GM18519 (cell line): ENCODE results near the gene IGBP1.
A peak's percentile ranks its signal among the peaks of the same experiment; 100 is the strongest.
"Not testable (repeated sequence)": the region's sequence is repeated elsewhere in the genome, so short reads cannot be mapped to it uniquely, and the experiment has no call there.

ENCODE experiments used
- ATAC-seq: cut with Tn5 transposase; IDR thresholded peaks from one replicate; pipeline ENCODE4 v1.9.1; 2021; ENCODE audit warnings: mild to moderate bottlenecking, moderate library complexity; ENCODE audit not compliant: unreplicated experiment, low FRiP score

Gene IGBP1

DNA sequence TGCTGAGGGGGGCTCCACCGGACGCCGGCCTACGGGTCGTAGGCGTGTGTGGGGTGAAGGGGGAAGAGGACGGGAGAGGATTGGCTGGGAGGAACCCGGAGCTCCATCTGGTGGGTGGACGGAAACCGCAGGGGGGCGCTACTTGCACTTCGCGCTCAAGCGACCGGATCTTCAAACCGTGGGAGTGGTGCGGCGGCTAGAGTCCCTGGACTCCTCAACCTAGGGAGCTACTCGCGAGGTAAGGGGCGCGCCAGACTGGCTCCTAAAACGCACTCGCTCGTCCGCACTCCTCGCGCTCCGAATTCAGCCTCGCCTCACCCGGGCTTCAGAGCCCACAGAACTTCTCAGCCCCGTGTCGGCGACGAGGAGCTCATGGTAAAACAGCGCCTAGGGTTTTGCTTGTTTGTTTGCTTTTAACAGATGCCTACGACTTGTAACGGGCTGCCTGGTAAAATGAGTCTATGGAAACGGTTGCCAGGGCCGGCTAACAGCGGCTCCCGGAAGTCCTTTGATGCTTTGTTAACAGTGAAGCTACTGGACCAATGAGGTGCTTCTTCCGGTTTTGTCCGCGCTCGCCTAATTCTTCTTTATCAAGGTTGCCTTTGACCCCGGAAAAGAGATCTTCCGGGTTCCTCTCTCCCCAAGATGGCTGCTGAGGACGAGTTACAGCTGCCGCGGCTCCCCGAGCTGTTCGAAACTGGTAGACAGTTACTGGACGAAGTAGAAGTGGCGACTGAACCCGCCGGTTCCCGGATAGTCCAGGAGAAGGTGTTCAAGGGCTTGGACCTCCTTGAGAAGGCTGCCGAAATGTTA, at the start of gene IGBP1:
Gene IGBP1, plus strand, starts transcription at position 145 of the 813 bp plus-strand sequence. Its CDS starts 501 bp downstream, at position 646.
- ATAC-seq: peak; percentile 80

DNA sequence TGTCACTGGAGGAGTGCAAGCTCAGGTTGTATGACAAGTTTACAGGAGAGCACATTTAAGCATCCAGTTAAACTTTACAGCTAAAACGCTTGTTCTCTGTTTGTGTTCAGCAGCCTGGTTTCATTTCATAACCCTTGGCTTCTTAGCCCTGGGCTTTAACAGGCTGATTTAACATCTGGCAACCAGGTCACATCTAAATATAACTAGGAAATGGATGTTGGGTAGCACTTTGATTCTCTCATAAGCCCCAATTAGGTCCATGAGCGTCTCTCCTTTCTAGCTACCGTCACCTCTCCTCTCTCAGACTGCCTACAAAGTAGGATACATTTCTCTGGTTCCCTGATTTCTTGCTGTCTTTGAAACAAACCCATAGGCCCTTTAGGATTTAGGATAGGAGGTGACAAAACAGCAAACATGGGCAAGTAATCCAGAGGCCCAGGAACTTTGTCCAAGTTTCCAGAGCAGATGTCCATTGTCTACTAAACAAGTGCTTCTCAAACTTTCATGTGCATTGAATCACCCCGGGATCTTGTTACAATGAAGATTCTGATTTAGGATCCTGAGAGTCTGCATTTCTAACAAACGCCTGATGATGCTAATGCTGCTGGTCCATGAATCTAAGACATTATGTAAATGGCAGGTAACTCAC, 48.5 kb upstream of the IGBP1 start:
- no peak for ATAC-seq

DNA sequence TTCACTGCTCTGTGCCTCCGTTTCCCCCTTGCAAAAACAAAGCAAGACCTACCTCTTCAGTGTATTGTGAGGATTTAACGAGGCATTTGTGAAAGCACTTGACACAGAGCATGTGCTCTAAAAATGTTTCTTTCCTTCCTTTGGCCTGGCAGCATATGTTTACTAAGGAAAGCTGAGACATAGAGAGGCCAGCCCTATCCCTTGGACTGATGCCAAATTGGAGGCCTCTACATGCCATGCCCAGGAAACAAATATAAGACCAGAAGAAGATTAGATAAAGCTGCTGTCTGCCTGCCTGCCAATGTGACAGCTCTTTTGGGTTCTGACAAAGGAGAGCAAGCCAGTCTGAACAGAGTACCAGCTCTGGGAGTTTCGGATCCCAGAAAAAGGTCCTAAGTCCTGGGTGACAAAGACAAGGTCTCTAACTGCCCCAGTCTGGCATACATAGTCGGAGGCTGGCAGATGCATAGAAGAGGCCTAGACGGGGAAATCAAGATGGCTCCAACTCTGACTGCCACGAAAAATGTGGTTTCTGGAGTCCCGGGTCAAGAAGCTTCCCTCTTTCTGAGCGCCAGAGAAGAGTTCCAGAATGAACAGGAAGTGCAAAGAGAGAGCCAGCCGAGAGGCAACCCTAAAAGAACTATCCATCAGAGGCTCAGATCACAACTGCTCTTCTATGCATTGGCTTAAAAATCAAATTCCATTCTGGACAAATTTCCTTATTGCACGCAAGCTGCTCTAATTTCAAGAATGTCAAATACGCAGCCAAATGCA, 45.2 kb upstream of the IGBP1 start:
- no peak for ATAC-seq

DNA sequence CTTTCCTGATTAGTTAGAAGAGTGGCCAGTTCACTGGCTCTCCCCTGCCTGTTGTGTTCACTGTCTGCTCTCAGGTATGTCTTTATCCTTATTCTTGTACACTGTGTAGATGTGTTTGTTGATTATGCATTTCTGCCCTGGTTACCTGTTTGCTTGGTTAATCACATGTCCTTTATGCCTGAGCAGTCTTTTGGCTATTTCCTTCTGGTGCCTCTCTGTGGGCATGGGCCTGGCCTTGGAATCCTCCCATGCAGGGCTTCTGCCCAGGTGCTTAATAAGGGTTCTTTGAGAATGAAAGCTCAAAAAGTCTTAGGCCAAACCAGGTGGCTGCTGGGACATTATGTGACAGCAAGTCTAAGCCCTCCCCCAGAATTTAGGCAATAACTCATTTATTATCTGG, 44.5 kb upstream of the IGBP1 start:
- ATAC-seq: no peak

DNA sequence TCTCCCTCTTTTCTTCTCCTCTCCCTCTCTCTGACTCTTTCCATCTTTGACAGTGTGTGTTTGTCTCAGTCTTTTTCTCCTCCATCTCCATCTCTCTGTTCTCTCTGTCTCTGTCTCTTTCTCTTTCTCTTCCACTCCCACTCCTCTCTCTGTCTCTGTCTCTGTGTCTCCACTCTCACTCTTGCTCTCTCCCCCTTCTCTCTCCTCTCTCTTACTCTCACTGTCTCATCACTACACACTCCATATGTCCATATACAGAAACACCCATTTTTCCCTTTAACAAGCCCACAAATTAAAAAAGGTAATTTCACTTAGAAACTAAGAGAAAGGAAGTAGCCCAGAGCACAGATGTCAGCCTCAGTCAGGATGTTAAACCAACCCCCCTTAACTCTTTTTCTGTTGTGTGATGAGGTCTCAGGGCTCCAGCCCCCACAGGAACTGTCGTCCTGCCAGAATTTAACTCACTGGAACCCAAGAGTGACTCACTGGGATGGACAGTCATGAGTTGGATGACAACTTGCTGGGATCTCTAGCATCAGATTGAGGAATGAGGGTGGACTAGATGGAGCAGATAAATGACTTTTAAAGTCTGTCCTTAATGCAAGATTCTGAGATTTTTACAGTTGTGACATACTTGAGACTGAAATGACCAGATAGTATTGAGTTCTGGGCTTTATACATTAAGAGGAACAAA, 43.5 kb upstream of the IGBP1 start:
- ATAC-seq: no peak

DNA sequence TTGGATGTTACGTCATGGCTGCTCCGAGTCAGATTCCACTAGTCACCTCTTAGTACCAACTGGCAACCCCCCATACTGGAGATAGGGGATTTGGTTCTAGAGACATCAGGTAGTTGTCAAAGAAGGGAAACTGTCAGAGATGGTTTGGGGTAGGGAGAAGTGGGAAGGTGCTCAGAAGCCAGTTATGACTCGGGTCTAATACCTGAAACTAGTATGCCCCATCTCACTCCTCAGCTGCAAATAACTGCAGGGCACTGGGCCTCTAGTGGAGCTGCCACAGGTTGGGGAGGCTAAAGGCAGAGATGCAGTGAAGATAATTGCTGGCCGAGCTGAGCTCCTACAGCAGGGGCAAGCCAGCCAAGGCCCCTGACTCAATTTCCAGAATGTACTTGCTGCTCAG, 41.0 kb upstream of the IGBP1 start:
- no peak for ATAC-seq

DNA sequence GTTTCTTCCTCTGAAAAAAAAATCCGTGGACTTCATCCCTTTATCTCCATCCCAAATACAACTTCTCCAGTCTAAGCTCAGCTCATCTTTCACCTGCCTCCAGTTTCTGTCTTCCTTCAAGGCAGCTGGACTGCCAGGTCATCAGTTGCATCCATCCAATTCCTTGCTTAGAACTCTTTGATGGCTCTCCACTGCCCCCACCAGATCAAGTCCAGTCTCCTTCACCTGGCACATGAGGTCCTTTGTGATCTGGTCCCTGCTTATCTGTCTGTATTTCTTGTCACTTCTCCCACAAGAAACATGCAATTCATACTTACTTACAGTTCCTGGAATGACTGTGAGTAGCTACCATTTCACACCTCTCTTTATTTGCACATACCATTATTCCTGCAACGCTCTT, 37.2 kb upstream of the IGBP1 start:
- ATAC-seq: no peak

DNA sequence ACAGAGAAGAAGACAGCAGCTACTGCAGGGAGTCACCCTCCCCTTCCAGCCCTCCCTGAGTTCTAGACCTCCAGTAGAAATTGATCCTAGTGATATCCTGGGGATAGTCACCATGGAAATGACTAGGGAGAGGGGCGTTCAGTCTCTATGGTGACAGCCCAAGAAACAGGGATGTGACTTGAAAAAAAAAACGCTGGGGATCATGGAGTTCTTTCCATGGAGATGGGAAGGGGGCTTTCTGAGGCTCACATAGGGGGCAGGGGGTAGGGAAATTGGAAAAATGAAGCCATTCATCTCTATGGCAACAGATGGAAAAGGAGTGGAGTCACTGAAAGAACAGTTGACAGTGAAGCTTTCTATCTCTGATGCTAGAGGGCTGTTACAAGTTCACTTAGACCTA, 28.0 kb upstream of the IGBP1 start:
- ATAC-seq: no peak

DNA sequence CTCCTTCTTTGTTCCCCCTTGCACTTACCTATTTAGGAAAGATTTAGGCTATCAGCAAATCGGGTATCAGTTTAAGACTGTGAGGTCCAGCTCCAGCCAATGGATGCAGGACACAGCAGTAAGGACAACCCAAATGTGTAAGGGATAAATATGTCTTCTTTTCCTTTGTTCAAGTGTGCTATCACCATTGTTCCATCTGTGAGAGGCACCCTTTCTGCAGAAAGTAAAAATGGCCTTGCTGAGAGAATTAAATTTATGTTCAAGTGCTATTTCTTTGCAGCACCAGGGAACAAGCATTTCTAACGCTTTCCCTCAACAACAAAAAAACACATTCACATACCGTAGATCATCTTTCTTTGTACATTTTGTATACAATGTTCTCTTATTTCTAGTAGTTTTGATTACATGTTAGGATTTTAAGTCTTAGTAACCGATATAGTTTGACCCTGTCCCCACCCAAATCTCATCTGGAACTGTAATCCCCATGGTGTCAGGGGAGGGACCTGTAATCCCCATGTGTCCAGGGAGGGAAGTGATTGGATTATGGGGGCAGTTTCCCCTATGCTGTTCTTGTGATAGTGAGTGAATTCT, 21.7 kb upstream of the IGBP1 start:
- ATAC-seq: not testable (repeated sequence)

DNA sequence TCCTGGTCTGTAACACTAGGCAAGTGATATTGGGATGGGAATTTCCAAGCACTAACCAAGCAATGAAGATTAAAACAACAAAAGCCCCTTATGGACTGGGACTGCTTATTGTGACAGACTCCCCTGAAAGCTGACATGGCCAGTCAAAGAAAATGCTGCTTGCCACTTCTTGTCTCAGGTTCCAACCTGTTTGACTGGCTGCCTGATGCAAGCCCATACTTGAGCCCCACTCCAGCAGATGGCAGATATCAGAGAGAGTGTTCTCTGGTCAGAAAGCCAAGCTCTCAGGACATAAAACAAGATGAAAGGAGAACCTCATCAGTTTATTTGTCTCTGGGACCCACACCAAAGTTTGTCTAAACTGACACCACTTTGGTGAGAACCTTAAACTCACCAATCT, 15.5 kb upstream of the IGBP1 start:
- ATAC-seq: no peak

DNA sequence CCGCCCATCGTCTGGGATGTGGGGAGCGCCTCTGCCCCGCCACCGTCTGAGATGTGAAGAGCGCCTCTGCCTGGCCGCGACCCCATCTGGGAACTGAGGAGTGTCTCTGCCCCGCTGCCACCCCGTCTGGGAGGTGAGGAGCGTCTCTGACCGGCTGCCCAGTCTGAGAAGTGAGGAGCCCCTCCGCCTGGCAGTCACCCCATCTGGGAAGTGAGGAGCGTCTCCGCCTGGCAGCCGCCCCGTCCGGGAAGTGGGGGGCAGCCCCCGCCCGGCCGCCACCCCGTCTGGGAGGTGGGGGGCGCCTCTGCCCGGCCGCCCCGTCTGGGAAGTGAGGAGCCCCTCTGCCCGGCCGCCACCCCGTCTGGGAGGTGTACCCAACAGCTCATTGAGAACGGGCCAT, 10.2 kb upstream of the IGBP1 start:
- not testable (repeated sequence) for ATAC-seq

DNA sequence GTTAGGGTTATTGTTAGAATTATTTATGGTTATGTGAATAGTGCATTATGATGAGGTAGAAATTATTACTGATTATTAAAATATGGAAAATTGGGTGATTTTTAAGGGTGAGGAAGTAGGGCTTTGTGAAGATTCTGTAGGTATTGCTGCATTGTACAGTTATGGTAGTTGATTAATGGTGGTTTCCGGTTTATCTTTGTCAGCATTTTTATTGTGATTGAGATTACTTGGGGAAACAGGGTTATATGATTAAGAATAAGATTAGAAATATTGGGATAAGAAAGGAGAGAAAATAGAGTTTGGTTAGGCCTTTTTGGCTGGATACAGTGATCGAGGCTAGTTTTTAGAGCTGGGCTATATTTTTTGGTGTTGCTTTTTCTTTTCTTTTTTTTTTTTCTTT, 8.6 kb upstream of the IGBP1 start:
- no peak for ATAC-seq

DNA sequence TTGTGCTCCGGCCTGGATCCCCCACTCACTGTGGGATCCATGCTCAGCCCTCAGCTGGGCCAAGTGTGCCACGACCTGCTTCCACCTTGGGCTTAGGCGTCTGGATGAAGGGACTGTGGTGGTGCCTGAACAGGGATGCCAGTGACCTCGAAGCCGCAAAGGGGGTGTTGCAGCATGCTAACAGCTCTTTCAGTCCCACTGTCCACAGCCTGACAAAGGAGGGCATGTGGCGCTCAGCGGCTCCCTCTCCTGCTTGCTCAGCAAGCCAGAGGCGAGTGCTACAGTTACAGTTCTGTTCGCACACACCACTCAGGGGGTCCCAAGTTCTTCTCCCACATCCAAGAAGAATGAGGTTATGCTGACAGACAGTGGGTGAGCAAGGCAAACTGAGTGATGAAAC, 5.2 kb upstream of the IGBP1 start:
- no peak for ATAC-seq

DNA sequence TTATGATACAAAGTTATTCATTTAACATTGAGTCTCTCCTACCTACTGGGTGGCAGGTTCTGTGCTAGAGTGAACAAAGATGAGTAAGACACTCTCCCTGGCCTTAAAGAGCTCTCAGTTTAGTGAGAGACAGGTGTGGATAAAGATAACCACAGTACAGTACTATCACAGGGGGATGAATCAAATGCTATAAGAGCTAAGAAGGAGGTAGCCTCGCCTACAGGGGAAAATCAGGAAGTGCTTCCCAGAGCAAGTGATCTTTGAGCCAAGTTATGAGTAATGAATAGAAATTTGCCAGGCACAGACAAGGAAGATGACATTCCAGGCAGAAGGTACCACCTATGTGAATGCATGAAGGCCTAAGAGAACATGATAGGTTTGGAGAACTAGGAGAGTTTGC, 3.4 kb upstream of the IGBP1 start:
- no peak for ATAC-seq

DNA sequence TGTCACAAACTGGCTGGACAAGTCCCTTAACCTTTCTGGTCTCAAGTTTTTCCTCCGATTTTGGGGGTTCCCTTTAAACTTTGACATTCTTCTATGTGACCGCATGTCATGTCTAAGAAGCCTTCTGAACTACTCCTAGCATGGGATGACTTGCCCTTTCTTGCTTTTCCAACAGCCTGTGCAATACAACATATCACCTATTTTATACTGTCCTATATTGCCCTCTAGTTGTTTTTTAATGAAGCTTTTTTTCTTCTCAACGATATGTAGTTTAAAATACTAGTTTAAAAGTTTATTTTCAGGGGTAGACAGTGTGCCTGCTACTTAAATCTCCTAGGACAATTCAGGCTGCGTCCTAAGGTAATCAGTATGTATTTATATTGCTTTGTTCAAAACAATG, 1.0 kb upstream of the IGBP1 start:
- ATAC-seq: no peak

DNA sequence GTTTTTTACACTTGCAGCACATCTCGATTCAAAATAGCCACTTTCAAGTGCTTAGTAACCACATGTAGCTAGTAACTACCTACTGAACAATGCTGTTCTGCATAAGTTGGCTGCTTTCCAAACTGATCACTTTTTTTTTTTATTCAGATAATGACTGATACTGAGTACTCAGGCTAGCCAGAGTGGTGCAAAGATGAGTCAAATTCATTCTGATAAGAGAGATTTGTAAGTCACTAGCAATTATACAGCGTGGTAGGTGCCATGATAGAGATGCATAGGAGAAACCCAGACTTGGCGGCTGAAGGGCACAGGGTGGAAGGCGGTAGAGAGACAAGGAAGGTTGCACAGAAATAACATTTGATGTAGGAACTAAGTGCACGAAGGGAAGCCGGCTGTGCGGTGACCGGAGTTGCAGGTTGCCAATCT, 357 bp upstream of the IGBP1 start:
- peak; percentile 33 for ATAC-seq

DNA sequence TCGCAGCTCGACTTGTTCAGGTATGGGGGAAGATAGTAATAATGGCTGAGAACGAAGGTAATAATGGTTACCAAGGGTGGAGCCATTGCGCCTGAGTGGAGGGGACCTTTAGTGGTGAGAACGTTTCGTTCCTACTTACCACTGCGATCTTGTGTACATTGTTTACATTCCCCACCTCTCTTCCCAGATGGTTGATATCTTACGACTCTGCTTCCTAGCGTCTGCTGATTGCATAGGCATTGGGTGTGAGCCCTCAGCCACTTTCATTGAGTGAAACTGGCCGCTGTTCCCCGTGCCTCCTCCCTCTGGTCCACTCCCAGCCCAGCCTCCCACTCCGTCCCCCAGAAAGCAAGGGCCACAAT, 850 bp downstream of the IGBP1 start:
- no peak for ATAC-seq

DNA sequence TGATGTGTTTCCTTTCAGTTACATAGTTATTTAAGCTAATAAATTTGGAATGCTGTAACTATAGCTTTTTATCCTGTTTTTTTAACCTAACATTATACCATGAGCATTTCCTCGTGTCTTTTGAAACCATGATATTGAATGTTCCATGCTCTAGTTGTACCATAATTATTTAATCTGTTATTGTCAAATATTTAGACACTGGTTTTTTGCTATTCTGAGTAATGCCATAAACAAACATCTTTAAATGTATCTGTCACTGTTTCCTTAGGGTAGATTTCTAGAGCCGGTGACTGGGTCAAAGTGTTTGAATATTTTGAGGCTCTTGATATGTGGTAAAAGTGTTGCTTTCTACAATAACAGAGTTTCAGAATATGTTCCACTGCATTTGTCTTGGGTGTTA, 5.4 kb downstream of the IGBP1 start:
- ATAC-seq: no peak

DNA sequence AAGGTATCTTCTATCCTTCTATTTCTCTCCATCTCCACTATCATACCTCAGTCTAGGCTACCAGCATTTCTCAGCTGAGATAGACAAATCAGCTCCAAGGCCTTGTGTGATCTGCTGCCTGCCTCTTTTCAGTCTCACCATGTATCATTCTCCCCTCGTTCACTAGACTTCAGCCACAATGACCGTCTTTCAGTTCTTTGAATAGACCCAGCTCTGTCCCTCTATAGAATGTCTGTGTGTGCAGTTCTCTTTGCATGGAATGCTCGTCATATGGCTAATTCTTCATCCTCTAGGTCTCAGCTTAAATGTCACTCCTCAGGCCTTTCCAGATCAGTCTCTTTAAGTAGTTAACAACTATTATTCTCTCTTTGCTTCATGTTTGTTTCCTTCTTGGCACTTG, 6.5 kb downstream of the IGBP1 start:
- ATAC-seq: no peak

DNA sequence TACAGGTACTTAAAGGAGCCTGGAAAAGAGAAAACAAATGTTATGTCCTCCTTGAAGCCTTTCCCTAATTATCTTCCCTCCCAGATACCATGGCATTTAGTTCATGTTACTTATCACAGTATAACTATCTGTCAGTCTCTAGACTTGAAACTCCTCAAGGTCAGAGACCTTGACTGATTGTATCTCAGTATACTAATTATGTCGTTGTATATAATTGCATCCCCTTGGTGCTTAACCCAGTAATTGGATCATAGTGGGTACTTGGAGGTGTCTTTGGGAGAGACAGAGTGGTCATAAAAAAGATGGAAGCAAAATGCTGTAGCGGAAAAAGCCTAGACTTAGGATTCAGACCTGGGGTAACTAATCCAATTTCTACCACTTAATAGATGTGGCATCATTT, 8.1 kb downstream of the IGBP1 start:
- no peak for ATAC-seq
